MCF 10A (cell line): Measurements from ENCODE around the gene PIGZ. TPM values are rescaled to one million over a fixed set of nuclear protein-coding genes. Genes with fewer than 3 reads are reported as not detected.

Source experiments
- BruUV-seq: library from RNA; stranded (reverse); fragments of 400-500 nt; replicated peaks from 2 replicates; lab custom pipeline; 2021; lab: Mats Ljungman, UMichigan
- CTCF ChIA-PET: fragments of 300-600 bp; sonication (Branson Sonifier 250); formaldehyde crosslinking; extraction: SDS; loops from one replicate; lab custom pipeline; 2021; ENCODE audit warnings: antibody characterized with exemption, inconsistent platforms; lab: Yijun Ruan, JAX
- POLR2A ChIA-PET: fragments of 300-600, 350-650 bp; sonication (Branson Sonifier 250); formaldehyde crosslinking; extraction: SDS; loops from one replicate; lab custom pipeline; 2020; ENCODE audit warnings: antibody characterized with exemption, inconsistent platforms; lab: Yijun Ruan, JAX
- DNase-seq: peaks from one replicate; pipeline ENCODE4 v3.0.0-alpha.2; 2018; ENCODE audit not compliant: unreplicated experiment
- H3K27ac Mint-ChIP-seq: one replicate; pipeline ENCODE4 v1.8.0; 2022; ENCODE audit warnings: mild to moderate bottlenecking, low read depth, mixed read lengths; ENCODE audit not compliant: unreplicated experiment
- H3K27me3 Mint-ChIP-seq: one replicate; pipeline ENCODE4 v1.8.0; 2022; ENCODE audit warnings: mixed read lengths; ENCODE audit not compliant: insufficient read depth, unreplicated experiment
- H3K36me3 Mint-ChIP-seq: one replicate; pipeline ENCODE4 v1.8.0; 2022; ENCODE audit warnings: mild to moderate bottlenecking, moderate library complexity, mixed read lengths; ENCODE audit not compliant: insufficient read depth, unreplicated experiment
- H3K4me1 Mint-ChIP-seq: one replicate; pipeline ENCODE4 v1.8.0; 2022; ENCODE audit warnings: mixed read lengths; ENCODE audit not compliant: insufficient read depth, unreplicated experiment
- H3K4me3 Mint-ChIP-seq: one replicate; pipeline ENCODE4 v1.8.0; 2022; ENCODE audit warnings: mild to moderate bottlenecking, moderate library complexity, mixed read lengths; ENCODE audit not compliant: unreplicated experiment
- H3K9me3 Mint-ChIP-seq: one replicate; pipeline ENCODE4 v1.8.0; 2022; ENCODE audit warnings: mixed read lengths; ENCODE audit not compliant: unreplicated experiment
- intact Hi-C: fragments of 100-400 bp; cut with micrococcal nuclease; formaldehyde crosslinking; loops from 2 replicates; pipeline ENCODE4 v1.14.1; 2022
- total RNA-seq: library from RNA; stranded (reverse); gene quantifications from 2 replicates; pipeline ENCODE4 v1.2.3, GENCODE V29; 2022
- TF ChIP-seq, protein P1 (sequence below): fragments of 200-600 bp; IDR thresholded peaks from one replicate; pipeline ENCODE4 v1.8.0; 2022; ENCODE audit warnings: antibody characterized with exemption, mild to moderate bottlenecking; ENCODE audit not compliant: unreplicated experiment

The PIGZ gene
- total RNA-seq, 1 experiment from 2014 or later, result 5.2 TPM

- peaks cover 16% of the 10 kb centered on the region for H3K4me1 Mint-ChIP-seq
- ChIA-PET POLR2A (no interaction called here), CTCF (interaction anchor here (0.6 to 1.5 kb wide), 7 partner anchors 12 to 309 kb away, joined by 3 to 5 read pairs (median 4); no protein-coding TSS in a partner anchor)
- TF ChIP-seq, protein P1, sequence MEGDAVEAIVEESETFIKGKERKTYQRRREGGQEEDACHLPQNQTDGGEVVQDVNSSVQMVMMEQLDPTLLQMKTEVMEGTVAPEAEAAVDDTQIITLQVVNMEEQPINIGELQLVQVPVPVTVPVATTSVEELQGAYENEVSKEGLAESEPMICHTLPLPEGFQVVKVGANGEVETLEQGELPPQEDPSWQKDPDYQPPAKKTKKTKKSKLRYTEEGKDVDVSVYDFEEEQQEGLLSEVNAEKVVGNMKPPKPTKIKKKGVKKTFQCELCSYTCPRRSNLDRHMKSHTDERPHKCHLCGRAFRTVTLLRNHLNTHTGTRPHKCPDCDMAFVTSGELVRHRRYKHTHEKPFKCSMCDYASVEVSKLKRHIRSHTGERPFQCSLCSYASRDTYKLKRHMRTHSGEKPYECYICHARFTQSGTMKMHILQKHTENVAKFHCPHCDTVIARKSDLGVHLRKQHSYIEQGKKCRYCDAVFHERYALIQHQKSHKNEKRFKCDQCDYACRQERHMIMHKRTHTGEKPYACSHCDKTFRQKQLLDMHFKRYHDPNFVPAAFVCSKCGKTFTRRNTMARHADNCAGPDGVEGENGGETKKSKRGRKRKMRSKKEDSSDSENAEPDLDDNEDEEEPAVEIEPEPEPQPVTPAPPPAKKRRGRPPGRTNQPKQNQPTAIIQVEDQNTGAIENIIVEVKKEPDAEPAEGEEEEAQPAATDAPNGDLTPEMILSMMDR, result no peak
- intact Hi-C loops, result loop anchor here (10.0 kb wide), 1 partner anchor 513 kb away; no protein-coding TSS in a partner anchor
- no peaks in the 10 kb centered on the region for H3K36me3 Mint-ChIP-seq
- no TSS peak for BruUV-seq
- H3K9me3 Mint-ChIP-seq, result no peaks in the 10 kb centered on the region
- H3K4me3 Mint-ChIP-seq, result peak overlapping the region; percentile 53
- no peak for DNase-seq
- H3K27me3 Mint-ChIP-seq, result no peaks in the 10 kb centered on the region
- no peak overlapping the region for H3K27ac Mint-ChIP-seq
Observed at GRCh38 chr3:197001106-197001971, 32.7 kb upstream of the PIGZ start.

- ChIA-PET CTCF (interaction anchor here (0.5 to 0.9 kb wide), 2 partner anchors 28 to 547 kb away, joined by 3 to 5 read pairs; no protein-coding TSS in a partner anchor), POLR2A (no interaction called here)
- TF ChIP-seq, protein P1, result no peak
- no peaks in the 10 kb centered on the region for H3K9me3 Mint-ChIP-seq
- H3K27me3 Mint-ChIP-seq, result no peaks in the 10 kb centered on the region
- DNase-seq, result no peak
- BruUV-seq, result no TSS peak
- H3K4me1 Mint-ChIP-seq, result peaks cover 16% of the 10 kb centered on the region
- H3K36me3 Mint-ChIP-seq, result no peaks in the 10 kb centered on the region
- no peak overlapping the region for H3K27ac Mint-ChIP-seq
- intact Hi-C loops, result loop anchor here (10.0 kb wide), 1 partner anchor 515 kb away; no protein-coding TSS in a partner anchor
- H3K4me3 Mint-ChIP-seq, result no peak overlapping the region
Observed at GRCh38 chr3:197000211-197000610, 31.6 kb upstream of the PIGZ start.

GRCh38 chr3:196998966-196999760, 30.5 kb upstream of the PIGZ start:
- H3K27me3 Mint-ChIP-seq, result no peaks in the 10 kb centered on the region
- no peak overlapping the region for H3K27ac Mint-ChIP-seq
- BruUV-seq, result no TSS peak
- no peaks in the 10 kb centered on the region for H3K9me3 Mint-ChIP-seq
- no peaks in the 10 kb centered on the region for H3K36me3 Mint-ChIP-seq
- H3K4me3 Mint-ChIP-seq, result no peak overlapping the region
- ChIA-PET CTCF (interaction anchor here (0.6 to 0.7 kb wide), 2 partner anchors 203 to 359 kb away, joined by 3 read pairs; no protein-coding TSS in a partner anchor), POLR2A (no interaction called here)
- intact Hi-C loops, result no loop called here
- DNase-seq, result no peak
- TF ChIP-seq, protein P1, result no peak
- peaks cover 11% of the 10 kb centered on the region for H3K4me1 Mint-ChIP-seq

- Mint-ChIP-seq H3K4me1 (peaks cover 6% of the 10 kb centered on the region), H3K4me3 (no peak overlapping the region), H3K36me3 (no peaks in the 10 kb centered on the region), H3K27me3 (no peaks in the 10 kb centered on the region), H3K27ac (no peak overlapping the region), H3K9me3 (no peaks in the 10 kb centered on the region)
- intact Hi-C loops, result no loop called here
- TF ChIP-seq, protein P1, result no peak
- POLR2A ChIA-PET, result interaction anchor here (0.7 kb wide), 1 partner anchor 19 kb away, joined by 3 read pairs; no protein-coding TSS in a partner anchor
- DNase-seq, result no peak
- CTCF ChIA-PET, result interaction anchor here (0.6 kb wide), 1 partner anchor 777 kb away, joined by 5 read pairs; no protein-coding TSS in a partner anchor
- BruUV-seq, result no TSS peak
Observed at GRCh38 chr3:196997311-196997710, 28.7 kb upstream of the PIGZ start.
